IPS-18c (cell line): ENCODE measurements around the gene PKP4.
"Not testable (repeated sequence)": the region's sequence is repeated elsewhere in the genome, so short reads cannot be mapped to it uniquely, and the experiment has no call there.

Experiments used
- H3K4me3 ChIP-seq: 2 replicates; pipeline ENCODE4 v1.7.0; 2013; ENCODE audit warnings: low read depth, mild to moderate bottlenecking, low read length, moderate library complexity; ENCODE audit not compliant: insufficient read depth
- H3K9me3 ChIP-seq: one replicate; pipeline ENCODE4 v1.6.1; 2013; ENCODE audit warnings: mild to moderate bottlenecking, low read length, moderate library complexity; ENCODE audit not compliant: control insufficient read depth, insufficient read depth

The PKP4 gene

GRCh38 chr2:158456309-158457066 is at the start of gene PKP4, which contains the start of gene CCDC148:
Gene PKP4 (plus strand): TSS chr2:158456952. CDS start chr2:158533185, 76,233 bp downstream.
Gene CCDC148 (minus strand): TSS chr2:158456753. CDS start chr2:158456439, 314 bp downstream.
- Histone ChIP-seq H3K9me3 (no peaks in the 10 kb centered on the region), H3K4me3 (peak within 1 kb of the TSS; percentile 94)

- no peaks in the 10 kb centered on the region for H3K9me3 ChIP-seq
- no peak overlapping the region for H3K4me3 ChIP-seq
Observed at GRCh38 chr2:158407031-158407430, 49.7 kb upstream of the PKP4 start.

- Histone ChIP-seq H3K9me3 (no peaks in the 10 kb centered on the region), H3K4me3 (no peak overlapping the region)
Observed at GRCh38 chr2:158410132-158410531, 46.6 kb upstream of the PKP4 start.

GRCh38 chr2:158411748-158412147 is 45.0 kb upstream of the PKP4 start:
- no peak overlapping the region for H3K4me3 ChIP-seq
- peaks cover 5% of the 10 kb centered on the region for H3K9me3 ChIP-seq

- H3K4me3 ChIP-seq = no peak overlapping the region
- H3K9me3 ChIP-seq = peaks cover 5% of the 10 kb centered on the region
Observed at GRCh38 chr2:158412206-158412605, 44.5 kb upstream of the PKP4 start.

GRCh38 chr2:158413581-158413980 is 43.2 kb upstream of the PKP4 start:
- no peak overlapping the region for H3K4me3 ChIP-seq
- H3K9me3 ChIP-seq = peaks cover 5% of the 10 kb centered on the region

GRCh38 chr2:158414538-158414937 is 42.2 kb upstream of the PKP4 start:
- peaks cover 5% of the 10 kb centered on the region for H3K9me3 ChIP-seq
- H3K4me3 ChIP-seq = no peak overlapping the region

- Histone ChIP-seq H3K4me3 (no peak overlapping the region), H3K9me3 (peaks cover 5% of the 10 kb centered on the region)
Observed at GRCh38 chr2:158432117-158432516, 24.6 kb upstream of the PKP4 start.

GRCh38 chr2:158433716-158434115 is 23.0 kb upstream of the PKP4 start:
- not testable (repeated sequence) for H3K9me3 ChIP-seq, H3K4me3 ChIP-seq

- not testable (repeated sequence) for H3K9me3 ChIP-seq
Observed at GRCh38 chr2:158439062-158439461, 17.7 kb upstream of the PKP4 start.

GRCh38 chr2:158443606-158444005 is 13.1 kb upstream of the PKP4 start:
- Histone ChIP-seq H3K9me3 (no peaks in the 10 kb centered on the region), H3K4me3 (no peak overlapping the region)

More at GRCh38 chr2:158439062-158439461, 17.7 kb upstream of the PKP4 start:
- not testable (repeated sequence) for H3K4me3 ChIP-seq

- H3K9me3 ChIP-seq = no peaks in the 10 kb centered on the region
- H3K4me3 ChIP-seq = peak overlapping the region; percentile 94
Observed at GRCh38 chr2:158457092-158457825, 507 bp downstream of the PKP4 start.

- Histone ChIP-seq H3K4me3 (peak overlapping the region; percentile 94), H3K9me3 (no peaks in the 10 kb centered on the region)
Observed at GRCh38 chr2:158457826-158458616, 1.3 kb downstream of the PKP4 start.

- Histone ChIP-seq H3K4me3 (peak overlapping the region; percentile 94), H3K9me3 (no peaks in the 10 kb centered on the region)
Observed at GRCh38 chr2:158458617-158458920, 1.8 kb downstream of the PKP4 start.

- Histone ChIP-seq H3K9me3 (no peaks in the 10 kb centered on the region), H3K4me3 (0 out of 2 replicates have a peak overlapping the region, but pooled peaks have one; percentile 94)
Observed at GRCh38 chr2:158459161-158460003, 2.6 kb downstream of the PKP4 start.

GRCh38 chr2:158460632-158461297 is 4.0 kb downstream of the PKP4 start:
- Histone ChIP-seq H3K4me3 (no peak overlapping the region), H3K9me3 (no peaks in the 10 kb centered on the region)
